NT2/D1 (cell line): ENCODE measurements around the gene HDAC10.

Experiments
- DNase-seq: peaks from one replicate; pipeline ENCODE4 v3.0.0-alpha.2; 2011; ENCODE audit warnings: low read depth, low spot score
- H3K27me3 ChIP-seq: 2 replicates; pipeline ENCODE4 v1.6.0; 2011; ENCODE audit warnings: mild to moderate bottlenecking; ENCODE audit not compliant: insufficient read length, insufficient read depth
- H3K36me3 ChIP-seq: 2 replicates; pipeline ENCODE4 v1.6.1; 2011; ENCODE audit warnings: mild to moderate bottlenecking, low read length, mixed read lengths; ENCODE audit not compliant: insufficient read depth, insufficient read length
- H3K4me1 ChIP-seq: 2 replicates; pipeline ENCODE4 v1.5.1; 2011; ENCODE audit not compliant: insufficient read depth, insufficient read length
- H3K4me3 ChIP-seq: 2 replicates; pipeline ENCODE4 v1.5.1; 2011; ENCODE audit warnings: low read depth; ENCODE audit not compliant: insufficient read length
- H3K9ac ChIP-seq: 2 replicates; pipeline ENCODE4 v1.6.0; 2011; ENCODE audit warnings: low read depth; ENCODE audit not compliant: insufficient read length
- H3K9me3 ChIP-seq: 2 replicates; pipeline ENCODE4 v1.5.1; 2011; ENCODE audit warnings: mild to moderate bottlenecking, low read length; ENCODE audit not compliant: insufficient read depth
- SUZ12 ChIP-seq: IDR thresholded peaks from 2 replicates; pipeline ENCODE4 v1.6.1; 2011; ENCODE audit not compliant: insufficient read length, insufficient read depth; ENCODE audit errors: extremely low read depth
- YY1 ChIP-seq: IDR thresholded peaks from 2 replicates; pipeline ENCODE4 v1.6.1; 2011; ENCODE audit not compliant: insufficient read length, insufficient read depth
- ZNF274 ChIP-seq: IDR thresholded peaks from 2 replicates; pipeline ENCODE4 v1.6.1; 2011; ENCODE audit warnings: mild to moderate bottlenecking, low read depth, low read length

The HDAC10 gene

DNA sequence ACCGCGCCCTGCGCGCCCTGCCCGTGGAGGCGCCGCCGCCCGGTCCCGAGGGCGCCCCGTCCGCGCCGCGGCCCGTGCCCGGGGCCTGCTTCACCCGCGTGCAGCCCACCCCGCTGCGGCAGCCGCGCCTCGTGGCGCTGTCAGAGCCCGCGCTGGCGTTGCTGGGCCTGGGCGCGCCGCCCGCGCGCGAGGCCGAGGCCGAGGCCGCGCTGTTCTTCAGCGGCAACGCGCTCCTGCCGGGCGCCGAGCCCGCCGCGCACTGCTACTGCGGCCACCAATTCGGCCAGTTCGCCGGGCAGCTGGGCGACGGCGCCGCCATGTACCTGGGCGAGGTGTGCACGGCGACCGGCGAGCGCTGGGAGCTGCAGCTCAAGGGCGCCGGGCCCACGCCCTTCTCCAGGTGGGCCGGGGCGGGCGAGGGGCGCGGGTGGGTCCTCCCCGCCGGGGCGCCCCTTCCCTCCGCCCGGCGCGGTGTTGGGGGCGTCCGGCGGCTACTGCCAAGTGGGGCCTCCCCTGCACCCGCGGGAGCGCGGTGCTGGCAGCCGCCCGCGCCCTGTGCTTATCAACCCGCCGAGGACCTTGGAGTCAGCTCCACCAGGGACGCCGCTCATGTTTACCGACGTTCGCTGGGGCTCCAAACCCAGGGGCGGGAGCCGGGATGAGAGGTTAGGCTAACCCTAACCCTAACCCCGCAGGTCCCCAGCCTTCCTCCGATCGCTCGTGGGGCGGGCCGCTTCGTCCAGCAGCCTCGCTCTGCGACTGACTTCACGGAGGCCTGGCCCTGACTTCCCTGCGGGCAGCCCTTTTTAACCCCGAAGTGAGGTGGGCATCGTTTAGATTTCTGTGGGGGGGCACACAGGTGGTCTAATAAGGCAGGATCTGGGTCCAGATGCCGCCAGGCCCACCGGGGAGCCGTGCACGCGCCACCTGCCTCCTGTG, 49.6 kb downstream of the HDAC10 start:
- DNase-seq: no peak
- Histone ChIP-seq H3K9ac (peak overlapping the region; percentile 89), H3K36me3 (peaks cover 43% of the 10 kb centered on the region), H3K9me3 (no peaks in the 10 kb centered on the region), H3K4me1 (peaks cover 16% of the 10 kb centered on the region), H3K4me3 (peak overlapping the region; percentile 81), H3K27me3 (peaks cover 10% of the 10 kb centered on the region)
- no peak for TF ChIP-seq SUZ12
- no peak for TF ChIP-seq YY1
- TF ChIP-seq ZNF274: no peak

DNA sequence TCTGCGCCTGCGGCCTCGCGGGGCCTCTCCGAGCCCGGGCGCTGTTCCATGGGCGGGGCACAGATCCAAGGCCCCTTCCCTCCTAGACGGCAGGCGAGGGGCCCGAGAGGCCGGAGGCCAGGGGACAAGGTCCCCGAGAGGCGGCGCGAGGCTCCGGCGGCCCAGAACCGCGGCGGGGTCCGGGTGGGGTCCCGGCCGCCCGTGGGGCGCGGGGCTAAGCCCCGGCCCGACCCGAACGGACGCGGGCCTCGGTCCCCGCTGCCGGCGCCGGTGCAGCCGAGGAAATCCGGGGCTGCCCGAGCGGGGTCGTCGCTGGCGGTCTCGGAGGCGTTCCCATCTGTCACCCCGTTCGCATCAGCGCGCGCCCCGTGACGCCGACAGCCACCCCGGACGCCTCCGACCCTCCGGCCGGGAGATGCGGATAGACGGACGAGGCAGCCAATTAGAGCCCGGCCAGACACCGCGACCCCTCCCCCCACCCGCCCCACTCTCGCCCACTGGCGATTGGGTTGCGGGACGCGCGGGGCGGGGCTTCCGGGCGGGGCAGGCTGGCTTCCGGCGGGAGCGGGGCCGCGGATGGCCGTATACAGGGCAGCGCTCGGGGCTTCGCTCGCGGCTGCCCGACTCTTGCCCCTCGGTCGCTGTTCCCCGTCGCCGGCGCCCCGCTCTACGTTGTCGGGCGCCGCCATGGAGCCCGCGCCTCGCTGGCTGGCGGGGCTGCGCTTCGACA, 50.4 kb downstream of the HDAC10 start, which contains the start of gene SELENOO:
TSS of gene SELENOO (plus strand) at position 551 of the 730 bp plus-strand sequence. CDS start at position 577, 26 bp downstream.
- peak; percentile 67 for DNase-seq
- H3K27me3 ChIP-seq: peaks cover 10% of the 10 kb centered on the region
- TF ChIP-seq ZNF274 (no peak), YY1 (no peak), SUZ12 (no peak)

DNA sequence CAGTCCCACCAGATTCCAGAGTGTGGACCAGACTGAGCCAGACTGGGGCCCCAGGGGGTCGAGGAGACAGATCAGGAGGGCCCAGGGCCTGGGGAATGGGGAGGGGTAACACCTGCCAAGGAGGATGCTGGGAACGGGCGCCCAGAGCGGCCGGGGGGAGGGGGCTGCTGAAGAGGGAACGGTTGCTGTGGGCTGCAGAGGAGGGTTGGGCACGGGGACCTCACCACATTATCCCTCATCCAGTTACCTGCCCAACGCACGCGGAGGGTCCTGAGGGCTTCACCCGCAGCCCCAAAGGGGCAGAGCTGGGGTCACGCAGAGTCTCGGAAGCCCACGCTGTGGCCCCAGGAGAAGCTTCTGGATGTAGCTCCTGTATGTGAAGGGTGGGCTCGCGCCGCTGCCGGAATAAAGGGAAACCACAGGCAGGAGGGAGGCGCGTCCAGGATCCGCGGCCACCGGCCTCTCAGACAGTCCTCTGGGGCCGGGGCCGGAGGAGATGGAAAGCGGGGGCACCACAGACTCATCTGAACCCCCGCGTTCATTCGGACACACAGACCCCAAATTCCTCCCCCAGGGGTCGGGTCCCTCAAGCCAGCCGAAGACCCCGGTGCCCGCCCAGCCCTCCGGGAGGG, 51.1 kb downstream of the HDAC10 start:
- H3K9ac ChIP-seq: peak overlapping the region; percentile 77
- peaks cover 41% of the 10 kb centered on the region for H3K36me3 ChIP-seq
- H3K4me3 ChIP-seq: peak overlapping the region; percentile 61
- H3K4me1 ChIP-seq: peaks cover 7% of the 10 kb centered on the region
- no peak for DNase-seq
- TF ChIP-seq SUZ12 (no peak), YY1 (no peak), ZNF274 (no peak)
- no peaks in the 10 kb centered on the region for H3K9me3 ChIP-seq
- H3K27me3 ChIP-seq: peaks cover 10% of the 10 kb centered on the region

More for the DNA sequence above, 50.4 kb downstream of the HDAC10 start, which contains the start of gene SELENOO:
- Histone ChIP-seq H3K9ac (peak within 1 kb of the TSS; percentile 89), H3K9me3 (no peaks in the 10 kb centered on the region), H3K4me1 (peaks cover 7% of the 10 kb centered on the region), H3K36me3 (peaks cover 43% of the 10 kb centered on the region), H3K4me3 (peak within 1 kb of the TSS; percentile 81)

DNA sequence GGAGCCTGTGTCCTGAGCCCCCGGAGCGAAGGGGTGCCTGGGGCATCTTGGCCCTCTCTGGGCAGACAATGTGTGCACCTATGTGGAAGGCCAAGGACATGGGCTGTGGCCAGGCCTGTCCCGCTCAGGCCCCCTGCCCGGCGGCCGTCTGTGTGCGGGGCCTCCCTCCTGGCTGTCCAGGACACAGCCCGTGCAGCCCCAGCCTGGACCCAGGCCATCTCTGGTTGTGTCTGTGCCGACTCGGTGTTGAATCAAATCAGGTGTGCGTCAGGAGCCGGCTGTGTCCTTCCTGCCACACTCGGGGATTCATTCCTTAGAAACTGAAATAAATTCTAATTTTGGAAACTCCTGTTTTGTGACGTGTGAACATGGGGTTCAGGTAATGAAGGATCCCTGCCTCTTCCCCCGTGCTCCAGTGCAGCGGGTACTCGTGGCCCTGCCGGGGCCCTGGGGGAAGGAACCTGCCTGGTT, 51.8 kb downstream of the HDAC10 start:
- H3K4me3 ChIP-seq: no peak overlapping the region

DNA sequence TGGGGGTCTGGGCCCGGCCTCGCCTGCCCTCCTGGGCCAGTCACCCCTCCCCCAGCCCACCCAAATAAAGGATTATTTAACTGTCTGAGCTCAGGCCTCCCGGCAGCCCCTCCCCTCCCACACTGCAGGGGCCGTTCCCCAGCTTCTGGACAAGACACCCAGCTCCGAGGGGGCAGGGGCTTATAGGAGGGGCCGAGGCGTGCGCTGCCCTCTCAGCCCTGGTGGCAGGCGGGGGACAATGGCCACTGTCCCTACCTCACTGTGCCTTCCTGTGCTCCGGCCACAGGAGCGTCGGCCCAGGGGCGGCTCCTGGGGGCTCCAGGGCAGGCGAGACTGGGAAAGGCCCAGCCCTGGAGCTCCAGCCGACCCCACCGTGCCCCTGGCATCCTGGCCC, 52.4 kb downstream of the HDAC10 start:
- no peak overlapping the region for H3K4me3 ChIP-seq
- peaks cover 47% of the 10 kb centered on the region for H3K36me3 ChIP-seq

More for the DNA sequence above, 51.8 kb downstream of the HDAC10 start:
- Histone ChIP-seq H3K27me3 (peaks cover 10% of the 10 kb centered on the region), H3K9ac (peak overlapping the region; percentile 32), H3K4me1 (peaks cover 7% of the 10 kb centered on the region), H3K9me3 (no peaks in the 10 kb centered on the region), H3K36me3 (peaks cover 42% of the 10 kb centered on the region)
- no peak for DNase-seq
- no peak for TF ChIP-seq SUZ12
- TF ChIP-seq YY1: no peak
- no peak for TF ChIP-seq ZNF274

DNA sequence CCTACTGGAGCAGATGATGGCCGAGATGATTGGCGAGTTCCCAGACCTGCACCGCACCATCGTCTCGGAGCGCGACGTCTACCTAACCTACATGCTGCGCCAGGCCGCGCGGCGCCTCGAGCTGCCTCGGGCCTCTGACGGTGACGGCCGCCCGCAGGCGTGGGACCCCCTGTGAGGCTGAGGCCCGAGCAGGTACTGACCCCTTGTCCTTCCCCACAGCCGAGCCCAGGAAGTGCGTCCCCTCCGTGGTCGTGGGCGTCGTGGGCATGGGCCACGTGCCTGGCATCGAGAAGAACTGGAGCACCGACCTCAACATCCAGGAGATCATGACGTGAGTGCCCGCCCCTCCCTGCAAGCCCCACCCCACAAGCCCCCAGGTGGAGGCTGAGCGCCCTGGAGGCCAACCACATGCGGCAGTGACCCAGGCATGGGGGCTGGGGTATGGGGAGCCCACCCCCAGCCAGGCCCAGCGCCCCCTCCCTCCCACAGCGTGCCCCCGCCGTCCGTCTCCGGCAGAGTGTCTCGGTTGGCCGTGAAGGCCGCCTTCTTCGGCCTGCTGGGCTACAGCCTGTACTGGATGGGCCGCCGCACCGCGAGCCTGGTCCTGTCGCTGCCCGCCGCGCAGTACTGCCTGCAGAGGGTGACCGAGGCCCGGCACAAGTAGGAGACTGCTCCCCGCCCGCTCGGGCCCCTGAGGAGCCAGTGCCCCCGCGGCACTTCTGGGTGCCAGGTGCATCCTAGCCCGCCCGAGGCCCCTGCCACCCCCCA, 53.0 kb downstream of the HDAC10 start:
- Histone ChIP-seq H3K36me3 (peaks cover 47% of the 10 kb centered on the region), H3K9me3 (no peaks in the 10 kb centered on the region), H3K9ac (no peak overlapping the region), H3K27me3 (peaks cover 10% of the 10 kb centered on the region), H3K4me1 (peaks cover 7% of the 10 kb centered on the region), H3K4me3 (no peak overlapping the region)
- no peak for DNase-seq
- no peak for TF ChIP-seq SUZ12

More for the DNA sequence above, 52.4 kb downstream of the HDAC10 start:
- Histone ChIP-seq H3K9me3 (no peaks in the 10 kb centered on the region), H3K4me1 (peaks cover 7% of the 10 kb centered on the region), H3K27me3 (peaks cover 10% of the 10 kb centered on the region), H3K9ac (peak overlapping the region; percentile 10)
- TF ChIP-seq SUZ12 (no peak), YY1 (no peak), ZNF274 (no peak)
- no peak for DNase-seq
